ENCODE data around the gene FOXJ2.

- TF ChIP-seq, protein P1, sequence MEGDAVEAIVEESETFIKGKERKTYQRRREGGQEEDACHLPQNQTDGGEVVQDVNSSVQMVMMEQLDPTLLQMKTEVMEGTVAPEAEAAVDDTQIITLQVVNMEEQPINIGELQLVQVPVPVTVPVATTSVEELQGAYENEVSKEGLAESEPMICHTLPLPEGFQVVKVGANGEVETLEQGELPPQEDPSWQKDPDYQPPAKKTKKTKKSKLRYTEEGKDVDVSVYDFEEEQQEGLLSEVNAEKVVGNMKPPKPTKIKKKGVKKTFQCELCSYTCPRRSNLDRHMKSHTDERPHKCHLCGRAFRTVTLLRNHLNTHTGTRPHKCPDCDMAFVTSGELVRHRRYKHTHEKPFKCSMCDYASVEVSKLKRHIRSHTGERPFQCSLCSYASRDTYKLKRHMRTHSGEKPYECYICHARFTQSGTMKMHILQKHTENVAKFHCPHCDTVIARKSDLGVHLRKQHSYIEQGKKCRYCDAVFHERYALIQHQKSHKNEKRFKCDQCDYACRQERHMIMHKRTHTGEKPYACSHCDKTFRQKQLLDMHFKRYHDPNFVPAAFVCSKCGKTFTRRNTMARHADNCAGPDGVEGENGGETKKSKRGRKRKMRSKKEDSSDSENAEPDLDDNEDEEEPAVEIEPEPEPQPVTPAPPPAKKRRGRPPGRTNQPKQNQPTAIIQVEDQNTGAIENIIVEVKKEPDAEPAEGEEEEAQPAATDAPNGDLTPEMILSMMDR (IDR thresholded peaks at IDR 0.05) = no peak
- no peak for TF ChIP-seq EZH2 (IDR thresholded peaks at IDR 0.05)
Measured at GRCh38 chr12:8026291-8026900, 6.1 kb upstream of the FOXJ2 start.

All from neural progenitor cell (in vitro differentiated cells).